ENCODE data around the gene CSRNP3. TPM values are rescaled to one million over a fixed set of nuclear protein-coding genes. Genes with fewer than 3 reads are reported as not detected.

The CSRNP3 gene
- total and polyA plus RNA-seq, 10 of the 15 experiments (the other 5 are each of a cell fraction or from before 2014, with no cell fraction given) = 0.03 to 5.2 (median 0.11) TPM; not detected in 1

GRCh38 chr2:165706960-165707487, 237.5 kb downstream of the CSRNP3 start:
- FAIRE-seq = no peak
- H3K79me2 ChIP-seq (ENCODE audit: control insufficient read depth, insufficient read depth, low read length) = no peaks in the 10 kb centered on the region
- H3K4me3 ChIP-seq = no peak overlapping the region
- no peaks in the 10 kb centered on the region for H3K36me3 ChIP-seq (ENCODE audit: control insufficient read depth in 2 of 2, insufficient read depth in 2 of 2, low read length in 1 of 2)
- no peaks in the 10 kb centered on the region for H3K4me1 ChIP-seq (ENCODE audit: control insufficient read depth, insufficient read depth, low read length)
- H3K27ac ChIP-seq (ENCODE audit: control insufficient read depth, insufficient read depth) = no peak overlapping the region
- SMC1A ChIA-PET (ENCODE audit: uncharacterized antibody, unreplicated experiment) = interaction anchor here (1.1 to 2.0 kb wide), 3 partner anchors 72 to 305 kb away, joined by 3 to 6 read pairs (median 4); no protein-coding TSS in a partner anchor
- DNase-seq (ENCODE audit: low read depth, low spot score) = no peak
- RAD21 ChIA-PET (ENCODE audit: unreplicated experiment) = no interaction called here
- intact Hi-C loops (cut with micrococcal nuclease; ENCODE audit: unreplicated experiment) = no loop called here
- 45% methylated on average over 3 of the region's 3 CpGs for WGBS (ENCODE audit: insufficient coverage, insufficient replicate concordance, low lambda C conversion rate, missing lambda C conversion rate)
- H3K9ac ChIP-seq (ENCODE audit: control insufficient read depth, insufficient read depth, low read length) = no peak overlapping the region
- CTCF ChIA-PET = interaction anchor here (0.6 to 1.9 kb wide), 5 partner anchors 71 to 304 kb away, joined by 3 to 6 read pairs (median 4); no protein-coding TSS in a partner anchor
- H3K4me2 ChIP-seq (ENCODE audit: control insufficient read depth, insufficient read depth) = no peak overlapping the region
- ATAC-seq = no peak
- H2AFZ ChIP-seq (ENCODE audit: control insufficient read depth, low read depth, low read length) = no peak overlapping the region
- no TSS peak for BruUV-seq (replicated peaks)
- POLR2A ChIA-PET = no interaction called here
- TF ChIP-seq WRNIP1 (IDR thresholded peaks at IDR 0.05; ENCODE audit: borderline replicate concordance, low read depth, low read length) (no peak), IKZF2 (IDR thresholded peaks at IDR 0.05) (no peak), CBFB (IDR thresholded peaks at IDR 0.05; ENCODE audit: low read depth) (no peak), SMAD5 (IDR thresholded peaks at IDR 0.05; ENCODE audit: low read depth) (no peak), BRCA1 (IDR thresholded peaks at IDR 0.05; ENCODE audit: low read depth, low read length) (no peak), JUND (IDR thresholded peaks at IDR 0.05; ENCODE audit: low read depth, low read length) (no peak)
- no peaks in the 10 kb centered on the region for H3K27me3 ChIP-seq (replicated peaks in 1 of 2; ENCODE audit: control insufficient read depth in 2 of 2, insufficient read depth in 2 of 2, low read length in 1 of 2)
- no peaks in the 10 kb centered on the region for H4K20me1 ChIP-seq (ENCODE audit: control insufficient read depth, insufficient read depth)
- in situ Hi-C loops (cut with MboI) = no loop called here
- no peaks in the 10 kb centered on the region for H3K9me3 ChIP-seq (replicated peaks; ENCODE audit: control insufficient read depth, insufficient read depth, low read length)

GRCh38 chr2:165716091-165716490, 246.6 kb downstream of the CSRNP3 start:
- ChIA-PET POLR2A (no interaction called here), SMC1A (ENCODE audit: uncharacterized antibody, unreplicated experiment) (no interaction called here), CTCF (no interaction called here), RAD21 (ENCODE audit: unreplicated experiment) (no interaction called here)
- Histone ChIP-seq H2AFZ (ENCODE audit: control insufficient read depth, low read depth, low read length) (no peak overlapping the region), H4K20me1 (ENCODE audit: control insufficient read depth, insufficient read depth) (no peaks in the 10 kb centered on the region), H3K4me1 (ENCODE audit: control insufficient read depth, insufficient read depth, low read length) (no peaks in the 10 kb centered on the region), H3K27ac (ENCODE audit: control insufficient read depth, insufficient read depth) (no peak overlapping the region), H3K4me2 (ENCODE audit: control insufficient read depth, insufficient read depth) (no peak overlapping the region), H3K27me3 (replicated peaks in 1 of 2; ENCODE audit: control insufficient read depth in 2 of 2, insufficient read depth in 2 of 2, low read length in 1 of 2) (no peaks in the 10 kb centered on the region), H3K4me3 (no peak overlapping the region), H3K79me2 (ENCODE audit: control insufficient read depth, insufficient read depth, low read length) (no peaks in the 10 kb centered on the region), H3K9ac (ENCODE audit: control insufficient read depth, insufficient read depth, low read length) (no peak overlapping the region), H3K36me3 (ENCODE audit: control insufficient read depth in 2 of 2, insufficient read depth in 2 of 2, low read length in 1 of 2) (no peaks in the 10 kb centered on the region), H3K9me3 (replicated peaks; ENCODE audit: control insufficient read depth, insufficient read depth, low read length) (no peaks in the 10 kb centered on the region)
- no peak for DNase-seq (ENCODE audit: low read depth, low spot score)
- in situ Hi-C loops (cut with MboI) (no loop called here), intact Hi-C loops (cut with micrococcal nuclease; ENCODE audit: unreplicated experiment) (no loop called here)
- ATAC-seq = no peak
- no TSS peak for BruUV-seq (replicated peaks)
- 0% methylated on average over 1 of the region's 1 CpG for WGBS (ENCODE audit: insufficient coverage, insufficient replicate concordance, low lambda C conversion rate, missing lambda C conversion rate)
- no peak for FAIRE-seq
- no peak for TF ChIP-seq RCOR1 (conservative IDR thresholded peaks at IDR 0.05; ENCODE audit: low read depth, low read length)
- no peak for TF ChIP-seq LARP7 (IDR thresholded peaks at IDR 0.05)
- TF ChIP-seq IRF4 (IDR thresholded peaks at IDR 0.05; ENCODE audit: low read depth, low read length) = no peak
- no peak for TF ChIP-seq HSF1 (IDR thresholded peaks at IDR 0.05; ENCODE audit: low read depth, low read length)
- no peak for TF ChIP-seq NFIC (IDR thresholded peaks at IDR 0.05; ENCODE audit: low read depth, low read length)
- no peak for TF ChIP-seq WRNIP1 (IDR thresholded peaks at IDR 0.05; ENCODE audit: borderline replicate concordance, low read depth, low read length)
- TF ChIP-seq CHD2 (IDR thresholded peaks at IDR 0.05; ENCODE audit: borderline replicate concordance, low read depth, low read length) = no peak
- no peak for TF ChIP-seq SUPT20H (IDR thresholded peaks at IDR 0.05; ENCODE audit: borderline replicate concordance, control insufficient read depth, low read depth, low read length)
- TF ChIP-seq KDM1A (IDR thresholded peaks at IDR 0.05; ENCODE audit: borderline replicate concordance) = no peak
- no peak for TF ChIP-seq SPI1 (IDR thresholded peaks at IDR 0.05; ENCODE audit: borderline replicate concordance, insufficient read depth, low read depth, low read length)
- TF ChIP-seq RAD21 (IDR thresholded peaks at IDR 0.05; ENCODE audit: insufficient read depth, low read depth, low read length) = no peak
- TF ChIP-seq PAX8 (IDR thresholded peaks at IDR 0.05) = no peak
- TF ChIP-seq SREBF2 (IDR thresholded peaks at IDR 0.05; ENCODE audit: low read length) = no peak
- no peak for TF ChIP-seq NR2F1 (conservative IDR thresholded peaks at IDR 0.05)
- TF ChIP-seq SIX5 (IDR thresholded peaks at IDR 0.05; ENCODE audit: low read depth, low read length, severe bottlenecking) = no peak

Measured in GM12878 (cell line).